ENCODE data around the gene SH3BGR. TPM values are rescaled to one million over a fixed set of nuclear protein-coding genes. Genes with fewer than 3 reads are reported as not detected.

Gene SH3BGR
- total RNA-seq, 1 donor from 2014 or later: 9.9 TPM

DNA sequence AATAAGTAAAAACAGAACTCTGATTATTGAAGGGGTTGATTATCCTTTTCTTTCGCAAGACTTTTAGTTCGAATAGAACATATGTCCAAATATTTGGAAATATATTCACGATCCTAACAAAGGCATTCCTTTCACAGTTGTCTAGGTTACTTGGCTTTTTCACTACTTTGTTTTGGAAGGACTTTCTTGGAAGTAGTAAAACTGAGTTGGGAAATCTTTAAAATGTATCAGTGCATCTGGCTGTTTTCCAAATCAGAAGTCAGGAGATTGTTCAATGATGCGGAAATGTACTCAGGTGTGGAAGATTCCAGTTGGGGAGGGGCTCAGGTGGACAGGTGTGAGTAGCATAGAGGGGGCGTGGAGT lies 67.1 kb downstream of the SH3BGR start:
- no peak overlapping the region for H2AFZ ChIP-seq (ENCODE audit: low read depth, low read length)
- no peak overlapping the region for H3K27ac ChIP-seq (ENCODE audit: low read depth, low read length)
- no peaks in the 10 kb centered on the region for H3K4me1 Mint-ChIP-seq (ENCODE audit: low read depth, unreplicated experiment)
- H3K36me3 Mint-ChIP-seq (ENCODE audit: low read depth, unreplicated experiment): no peaks in the 10 kb centered on the region
- FAIRE-seq (no peak), DNase-seq (ENCODE audit: low read depth) (no peak)
- no peaks in the 10 kb centered on the region for H3K27me3 Mint-ChIP-seq (ENCODE audit: low read depth, unreplicated experiment)
- peaks cover 2% of the 10 kb centered on the region for H3K9me3 Mint-ChIP-seq (ENCODE audit: unreplicated experiment)
- H3K4me2 ChIP-seq (ENCODE audit: low read length): no peak overlapping the region
- no peak overlapping the region for H3K9ac ChIP-seq (ENCODE audit: low read length)
- H3K9me3 ChIP-seq (ENCODE audit: insufficient read depth, low read depth, low read length): no peaks in the 10 kb centered on the region
- H3K27me3 ChIP-seq (ENCODE audit: insufficient read depth, low read length): no peaks in the 10 kb centered on the region
- H3K79me2 ChIP-seq (ENCODE audit: insufficient read depth, low read length): no peaks in the 10 kb centered on the region
- H3K36me3 ChIP-seq (ENCODE audit: insufficient read depth, low read length): no peaks in the 10 kb centered on the region
- H3K4me3 Mint-ChIP-seq (ENCODE audit: unreplicated experiment): no peak overlapping the region
- H3K4me3 ChIP-seq (ENCODE audit: insufficient read depth, low read depth, low read length): no peak overlapping the region
- H3K4me1 ChIP-seq (ENCODE audit: insufficient read depth, low read length): no peaks in the 10 kb centered on the region
- no peak overlapping the region for H3K27ac Mint-ChIP-seq (ENCODE audit: unreplicated experiment)
- TF ChIP-seq EZH2 (IDR thresholded peaks at IDR 0.05; ENCODE audit: insufficient read depth, low read length): no peak
- TF ChIP-seq, protein P1, sequence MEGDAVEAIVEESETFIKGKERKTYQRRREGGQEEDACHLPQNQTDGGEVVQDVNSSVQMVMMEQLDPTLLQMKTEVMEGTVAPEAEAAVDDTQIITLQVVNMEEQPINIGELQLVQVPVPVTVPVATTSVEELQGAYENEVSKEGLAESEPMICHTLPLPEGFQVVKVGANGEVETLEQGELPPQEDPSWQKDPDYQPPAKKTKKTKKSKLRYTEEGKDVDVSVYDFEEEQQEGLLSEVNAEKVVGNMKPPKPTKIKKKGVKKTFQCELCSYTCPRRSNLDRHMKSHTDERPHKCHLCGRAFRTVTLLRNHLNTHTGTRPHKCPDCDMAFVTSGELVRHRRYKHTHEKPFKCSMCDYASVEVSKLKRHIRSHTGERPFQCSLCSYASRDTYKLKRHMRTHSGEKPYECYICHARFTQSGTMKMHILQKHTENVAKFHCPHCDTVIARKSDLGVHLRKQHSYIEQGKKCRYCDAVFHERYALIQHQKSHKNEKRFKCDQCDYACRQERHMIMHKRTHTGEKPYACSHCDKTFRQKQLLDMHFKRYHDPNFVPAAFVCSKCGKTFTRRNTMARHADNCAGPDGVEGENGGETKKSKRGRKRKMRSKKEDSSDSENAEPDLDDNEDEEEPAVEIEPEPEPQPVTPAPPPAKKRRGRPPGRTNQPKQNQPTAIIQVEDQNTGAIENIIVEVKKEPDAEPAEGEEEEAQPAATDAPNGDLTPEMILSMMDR (IDR thresholded peaks at IDR 0.05; ENCODE audit: insufficient read depth, low read depth, low read length): no peak
- H4K20me1 ChIP-seq (ENCODE audit: insufficient read depth, low read length): no peaks in the 10 kb centered on the region

DNA sequence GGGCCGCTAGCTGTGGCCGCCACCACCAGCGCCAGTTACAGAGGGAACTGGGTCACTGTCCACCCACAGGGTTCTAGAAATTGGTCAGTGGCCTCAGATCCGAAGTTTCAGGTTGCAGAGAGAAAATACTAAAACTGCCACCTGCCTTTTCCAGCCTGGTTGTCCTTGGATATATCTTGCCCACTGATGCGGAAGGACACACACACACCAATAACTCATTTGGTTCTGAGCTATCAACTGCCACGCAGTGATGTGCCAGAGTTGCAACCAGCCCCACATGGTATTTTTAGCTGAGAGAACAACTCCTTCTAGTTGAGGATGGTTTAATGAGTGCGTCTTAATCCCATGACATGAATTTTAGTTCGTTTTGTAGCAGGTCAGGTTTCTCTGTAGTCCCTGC lies 68.1 kb downstream of the SH3BGR start:
- Histone ChIP-seq H4K20me1 (ENCODE audit: insufficient read depth, low read length) (no peaks in the 10 kb centered on the region), H3K36me3 (ENCODE audit: insufficient read depth, low read length) (no peaks in the 10 kb centered on the region), H3K27ac (ENCODE audit: low read depth, low read length) (no peak overlapping the region), H3K4me1 (ENCODE audit: insufficient read depth, low read length) (no peaks in the 10 kb centered on the region), H3K4me2 (ENCODE audit: low read length) (no peak overlapping the region), H3K9ac (ENCODE audit: low read length) (no peak overlapping the region), H3K4me3 (ENCODE audit: insufficient read depth, low read depth, low read length) (no peak overlapping the region), H3K27me3 (ENCODE audit: insufficient read depth, low read length) (no peaks in the 10 kb centered on the region), H2AFZ (ENCODE audit: low read depth, low read length) (no peak overlapping the region), H3K9me3 (ENCODE audit: insufficient read depth, low read depth, low read length) (no peaks in the 10 kb centered on the region), H3K79me2 (ENCODE audit: insufficient read depth, low read length) (no peaks in the 10 kb centered on the region)
- TF ChIP-seq, protein P1 (IDR thresholded peaks at IDR 0.05; ENCODE audit: insufficient read depth, low read depth, low read length): no peak
- Mint-ChIP-seq H3K36me3 (ENCODE audit: low read depth, unreplicated experiment) (no peaks in the 10 kb centered on the region), H3K27me3 (ENCODE audit: low read depth, unreplicated experiment) (no peaks in the 10 kb centered on the region), H3K4me3 (ENCODE audit: unreplicated experiment) (no peak overlapping the region), H3K4me1 (ENCODE audit: low read depth, unreplicated experiment) (no peaks in the 10 kb centered on the region), H3K27ac (ENCODE audit: unreplicated experiment) (no peak overlapping the region), H3K9me3 (ENCODE audit: unreplicated experiment) (no peaks in the 10 kb centered on the region)
- FAIRE-seq (no peak), DNase-seq (ENCODE audit: low read depth) (no peak)

DNA sequence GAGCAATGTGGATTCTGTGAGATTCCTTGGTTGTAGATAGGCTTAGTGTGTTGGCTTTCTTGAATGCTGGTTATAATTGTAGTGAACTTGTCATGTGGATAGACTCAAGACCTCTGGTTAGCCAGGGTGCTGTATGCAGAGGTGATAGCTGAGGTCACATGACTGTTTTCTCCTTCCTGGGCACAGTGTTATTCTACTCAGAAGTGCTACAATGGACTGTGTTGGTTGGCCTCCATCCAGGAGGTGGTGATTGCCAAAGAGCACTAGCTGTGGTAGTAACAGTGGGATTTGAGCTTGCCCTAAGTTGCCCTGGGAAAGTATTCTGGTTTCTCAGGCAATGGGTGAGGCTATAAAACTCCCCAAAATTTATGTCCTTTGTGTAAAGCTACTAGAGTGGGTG lies 71.6 kb downstream of the SH3BGR start:
- Histone ChIP-seq H3K9me3 (ENCODE audit: insufficient read depth, low read depth, low read length) (no peaks in the 10 kb centered on the region), H2AFZ (ENCODE audit: low read depth, low read length) (no peak overlapping the region), H3K4me3 (ENCODE audit: insufficient read depth, low read depth, low read length) (no peak overlapping the region), H4K20me1 (ENCODE audit: insufficient read depth, low read length) (no peaks in the 10 kb centered on the region), H3K27me3 (ENCODE audit: insufficient read depth, low read length) (no peaks in the 10 kb centered on the region), H3K4me2 (ENCODE audit: low read length) (no peak overlapping the region), H3K9ac (ENCODE audit: low read length) (no peak overlapping the region), H3K27ac (ENCODE audit: low read depth, low read length) (no peak overlapping the region), H3K4me1 (ENCODE audit: insufficient read depth, low read length) (no peaks in the 10 kb centered on the region), H3K36me3 (ENCODE audit: insufficient read depth, low read length) (no peaks in the 10 kb centered on the region), H3K79me2 (ENCODE audit: insufficient read depth, low read length) (no peaks in the 10 kb centered on the region)
- TF ChIP-seq, protein P1 (IDR thresholded peaks at IDR 0.05; ENCODE audit: insufficient read depth, low read depth, low read length): no peak
- no peak for TF ChIP-seq EZH2 (IDR thresholded peaks at IDR 0.05; ENCODE audit: insufficient read depth, low read length)
- DNase-seq (ENCODE audit: low read depth) (no peak), FAIRE-seq (no peak)
- no peak overlapping the region for H3K4me3 Mint-ChIP-seq (ENCODE audit: unreplicated experiment)
- peaks cover 4% of the 10 kb centered on the region for H3K9me3 Mint-ChIP-seq (ENCODE audit: unreplicated experiment)
- H3K27ac Mint-ChIP-seq (ENCODE audit: unreplicated experiment): no peak overlapping the region
- peaks cover 3% of the 10 kb centered on the region for H3K4me1 Mint-ChIP-seq (ENCODE audit: low read depth, unreplicated experiment)
- H3K27me3 Mint-ChIP-seq (ENCODE audit: low read depth, unreplicated experiment): peaks cover 9% of the 10 kb centered on the region
- peaks cover 3% of the 10 kb centered on the region for H3K36me3 Mint-ChIP-seq (ENCODE audit: low read depth, unreplicated experiment)
